ENCODE measurements around the gene TPCN1. TPM values are rescaled to one million over a fixed set of nuclear protein-coding genes. Genes with fewer than 3 reads are reported as not detected.

Gene TPCN1
- total and polyA plus RNA-seq, 2 experiments from 2014 or later, result 14.4 to 16.2 TPM

DNA sequence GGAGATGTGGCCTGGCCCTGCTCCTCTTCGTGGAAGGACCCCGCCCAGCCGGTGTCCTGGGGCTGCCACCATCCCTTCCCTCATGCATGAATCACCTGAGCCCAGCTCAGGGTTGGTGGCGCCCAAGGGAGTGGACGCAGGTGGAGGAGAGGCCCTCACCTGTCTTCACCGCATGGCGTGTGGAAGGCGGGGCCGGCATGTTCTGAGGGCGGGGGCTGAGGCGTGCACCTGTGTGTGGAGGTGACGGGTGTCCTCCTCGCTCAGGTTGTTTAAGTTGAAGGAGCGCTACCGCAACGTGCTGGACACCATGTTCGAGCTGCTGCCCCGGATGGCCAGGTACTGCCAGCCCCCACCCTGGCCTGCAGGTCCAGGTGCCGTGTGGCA is 66.6 kb downstream of the TPCN1 start:
- no peak overlapping the region for H3K4me3 Mint-ChIP-seq
- Histone ChIP-seq H3K4me2 (no peak overlapping the region), H2AFZ (no peak overlapping the region), H3F3A (replicated peaks; ENCODE audit: low read depth) (no peaks in the 10 kb centered on the region), H3K79me2 (replicated peaks; ENCODE audit: insufficient read depth) (no peaks in the 10 kb centered on the region), H3K36me3 (ENCODE audit: insufficient read depth) (no peaks in the 10 kb centered on the region), H3K4me1 (ENCODE audit: insufficient read depth) (no peaks in the 10 kb centered on the region), H3K4me3 (no peak overlapping the region), H3K27me3 (ENCODE audit: insufficient read depth) (no peaks in the 10 kb centered on the region), H3K9me2 (ENCODE audit: insufficient read depth) (no peaks in the 10 kb centered on the region), H3K27ac (ENCODE audit: low read depth) (no peak overlapping the region), H4K20me1 (replicated peaks; ENCODE audit: insufficient read depth) (no peaks in the 10 kb centered on the region)
- TF ChIP-seq, protein P1, sequence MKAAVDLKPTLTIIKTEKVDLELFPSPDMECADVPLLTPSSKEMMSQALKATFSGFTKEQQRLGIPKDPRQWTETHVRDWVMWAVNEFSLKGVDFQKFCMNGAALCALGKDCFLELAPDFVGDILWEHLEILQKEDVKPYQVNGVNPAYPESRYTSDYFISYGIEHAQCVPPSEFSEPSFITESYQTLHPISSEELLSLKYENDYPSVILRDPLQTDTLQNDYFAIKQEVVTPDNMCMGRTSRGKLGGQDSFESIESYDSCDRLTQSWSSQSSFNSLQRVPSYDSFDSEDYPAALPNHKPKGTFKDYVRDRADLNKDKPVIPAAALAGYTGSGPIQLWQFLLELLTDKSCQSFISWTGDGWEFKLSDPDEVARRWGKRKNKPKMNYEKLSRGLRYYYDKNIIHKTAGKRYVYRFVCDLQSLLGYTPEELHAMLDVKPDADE (IDR thresholded peaks at IDR 0.05), result no peak
- TF ChIP-seq EZH2phosphoT487 (IDR thresholded peaks at IDR 0.05; ENCODE audit: unreplicated experiment) (no peak), NANOG (IDR thresholded peaks at IDR 0.05; ENCODE audit: borderline replicate concordance) (no peak), POLR2AphosphoS5 (IDR thresholded peaks at IDR 0.05; ENCODE audit: low read depth) (no peak), JUNB (IDR thresholded peaks at IDR 0.05; ENCODE audit: unreplicated experiment) (no peak), STAT1 (IDR thresholded peaks at IDR 0.05; ENCODE audit: unreplicated experiment) (no peak)
- TF ChIP-seq, protein P2, sequence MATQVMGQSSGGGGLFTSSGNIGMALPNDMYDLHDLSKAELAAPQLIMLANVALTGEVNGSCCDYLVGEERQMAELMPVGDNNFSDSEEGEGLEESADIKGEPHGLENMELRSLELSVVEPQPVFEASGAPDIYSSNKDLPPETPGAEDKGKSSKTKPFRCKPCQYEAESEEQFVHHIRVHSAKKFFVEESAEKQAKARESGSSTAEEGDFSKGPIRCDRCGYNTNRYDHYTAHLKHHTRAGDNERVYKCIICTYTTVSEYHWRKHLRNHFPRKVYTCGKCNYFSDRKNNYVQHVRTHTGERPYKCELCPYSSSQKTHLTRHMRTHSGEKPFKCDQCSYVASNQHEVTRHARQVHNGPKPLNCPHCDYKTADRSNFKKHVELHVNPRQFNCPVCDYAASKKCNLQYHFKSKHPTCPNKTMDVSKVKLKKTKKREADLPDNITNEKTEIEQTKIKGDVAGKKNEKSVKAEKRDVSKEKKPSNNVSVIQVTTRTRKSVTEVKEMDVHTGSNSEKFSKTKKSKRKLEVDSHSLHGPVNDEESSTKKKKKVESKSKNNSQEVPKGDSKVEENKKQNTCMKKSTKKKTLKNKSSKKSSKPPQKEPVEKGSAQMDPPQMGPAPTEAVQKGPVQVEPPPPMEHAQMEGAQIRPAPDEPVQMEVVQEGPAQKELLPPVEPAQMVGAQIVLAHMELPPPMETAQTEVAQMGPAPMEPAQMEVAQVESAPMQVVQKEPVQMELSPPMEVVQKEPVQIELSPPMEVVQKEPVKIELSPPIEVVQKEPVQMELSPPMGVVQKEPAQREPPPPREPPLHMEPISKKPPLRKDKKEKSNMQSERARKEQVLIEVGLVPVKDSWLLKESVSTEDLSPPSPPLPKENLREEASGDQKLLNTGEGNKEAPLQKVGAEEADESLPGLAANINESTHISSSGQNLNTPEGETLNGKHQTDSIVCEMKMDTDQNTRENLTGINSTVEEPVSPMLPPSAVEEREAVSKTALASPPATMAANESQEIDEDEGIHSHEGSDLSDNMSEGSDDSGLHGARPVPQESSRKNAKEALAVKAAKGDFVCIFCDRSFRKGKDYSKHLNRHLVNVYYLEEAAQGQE (IDR thresholded peaks at IDR 0.05; ENCODE audit: unreplicated experiment), result no peak
- TF ChIP-seq, protein P3, sequence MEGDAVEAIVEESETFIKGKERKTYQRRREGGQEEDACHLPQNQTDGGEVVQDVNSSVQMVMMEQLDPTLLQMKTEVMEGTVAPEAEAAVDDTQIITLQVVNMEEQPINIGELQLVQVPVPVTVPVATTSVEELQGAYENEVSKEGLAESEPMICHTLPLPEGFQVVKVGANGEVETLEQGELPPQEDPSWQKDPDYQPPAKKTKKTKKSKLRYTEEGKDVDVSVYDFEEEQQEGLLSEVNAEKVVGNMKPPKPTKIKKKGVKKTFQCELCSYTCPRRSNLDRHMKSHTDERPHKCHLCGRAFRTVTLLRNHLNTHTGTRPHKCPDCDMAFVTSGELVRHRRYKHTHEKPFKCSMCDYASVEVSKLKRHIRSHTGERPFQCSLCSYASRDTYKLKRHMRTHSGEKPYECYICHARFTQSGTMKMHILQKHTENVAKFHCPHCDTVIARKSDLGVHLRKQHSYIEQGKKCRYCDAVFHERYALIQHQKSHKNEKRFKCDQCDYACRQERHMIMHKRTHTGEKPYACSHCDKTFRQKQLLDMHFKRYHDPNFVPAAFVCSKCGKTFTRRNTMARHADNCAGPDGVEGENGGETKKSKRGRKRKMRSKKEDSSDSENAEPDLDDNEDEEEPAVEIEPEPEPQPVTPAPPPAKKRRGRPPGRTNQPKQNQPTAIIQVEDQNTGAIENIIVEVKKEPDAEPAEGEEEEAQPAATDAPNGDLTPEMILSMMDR (conservative IDR thresholded peaks at IDR 0.05; ENCODE audit: low read depth in 2 of 2), result no peak
- DNase-seq (ENCODE audit: low spot score), result no peak
- peaks cover 2% of the 10 kb centered on the region for H3K27me3 Mint-ChIP-seq (ENCODE audit: insufficient read depth, low read depth, poor library complexity)
- H3K36me3 Mint-ChIP-seq (ENCODE audit: low read depth), result peaks cover 6% of the 10 kb centered on the region
- H3K4me1 Mint-ChIP-seq, result peaks cover 5% of the 10 kb centered on the region; the same call in 1 of the 3 replicates
- no peak overlapping the region for H3K27ac Mint-ChIP-seq
- no peak for ATAC-seq
- H3K9me3 Mint-ChIP-seq, result no peaks in the 10 kb centered on the region

DNA sequence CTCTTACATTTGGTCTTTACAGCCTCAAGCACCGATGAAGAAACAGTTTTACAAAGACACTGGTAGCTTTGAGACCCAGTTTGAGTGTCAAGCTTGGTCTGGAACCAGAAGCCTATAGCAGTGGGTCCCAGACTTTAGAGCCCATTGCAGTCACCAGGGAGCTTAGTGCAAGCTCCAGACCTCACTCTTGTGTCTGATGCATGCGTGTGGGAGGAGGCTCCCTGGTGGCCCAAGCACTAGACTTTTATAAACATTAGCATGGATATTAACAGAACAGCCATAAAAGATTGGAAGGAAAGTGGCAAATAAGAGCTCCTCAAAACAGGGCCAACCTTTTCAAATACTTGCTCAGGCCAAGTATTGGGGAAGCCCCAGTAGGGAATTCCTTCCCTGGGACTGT is 68.1 kb downstream of the TPCN1 start:
- Histone ChIP-seq H3K4me2 (no peak overlapping the region), H3K36me3 (ENCODE audit: insufficient read depth) (no peaks in the 10 kb centered on the region), H3F3A (replicated peaks; ENCODE audit: low read depth) (no peaks in the 10 kb centered on the region), H3K9me2 (ENCODE audit: insufficient read depth) (no peaks in the 10 kb centered on the region), H3K27ac (ENCODE audit: low read depth) (no peak overlapping the region), H2AFZ (no peak overlapping the region), H4K20me1 (replicated peaks; ENCODE audit: insufficient read depth) (no peaks in the 10 kb centered on the region), H3K27me3 (ENCODE audit: insufficient read depth) (no peaks in the 10 kb centered on the region), H3K4me3 (no peak overlapping the region), H3K79me2 (replicated peaks; ENCODE audit: insufficient read depth) (no peaks in the 10 kb centered on the region), H3K4me1 (ENCODE audit: insufficient read depth) (no peaks in the 10 kb centered on the region)
- no peak overlapping the region for H3K4me3 Mint-ChIP-seq
- H3K9me3 Mint-ChIP-seq, result no peaks in the 10 kb centered on the region
- peaks cover 5% of the 10 kb centered on the region; the same call in 1 of the 3 replicates for H3K4me1 Mint-ChIP-seq
- DNase-seq (ENCODE audit: low spot score) (no peak), ATAC-seq (no peak)
- peaks cover 2% of the 10 kb centered on the region for H3K27me3 Mint-ChIP-seq (ENCODE audit: insufficient read depth, low read depth, poor library complexity)
- no peak overlapping the region for H3K27ac Mint-ChIP-seq
- peaks cover 6% of the 10 kb centered on the region for H3K36me3 Mint-ChIP-seq (ENCODE audit: low read depth)
- TF ChIP-seq JUNB (IDR thresholded peaks at IDR 0.05; ENCODE audit: unreplicated experiment), result no peak
- TF ChIP-seq, protein P4, sequence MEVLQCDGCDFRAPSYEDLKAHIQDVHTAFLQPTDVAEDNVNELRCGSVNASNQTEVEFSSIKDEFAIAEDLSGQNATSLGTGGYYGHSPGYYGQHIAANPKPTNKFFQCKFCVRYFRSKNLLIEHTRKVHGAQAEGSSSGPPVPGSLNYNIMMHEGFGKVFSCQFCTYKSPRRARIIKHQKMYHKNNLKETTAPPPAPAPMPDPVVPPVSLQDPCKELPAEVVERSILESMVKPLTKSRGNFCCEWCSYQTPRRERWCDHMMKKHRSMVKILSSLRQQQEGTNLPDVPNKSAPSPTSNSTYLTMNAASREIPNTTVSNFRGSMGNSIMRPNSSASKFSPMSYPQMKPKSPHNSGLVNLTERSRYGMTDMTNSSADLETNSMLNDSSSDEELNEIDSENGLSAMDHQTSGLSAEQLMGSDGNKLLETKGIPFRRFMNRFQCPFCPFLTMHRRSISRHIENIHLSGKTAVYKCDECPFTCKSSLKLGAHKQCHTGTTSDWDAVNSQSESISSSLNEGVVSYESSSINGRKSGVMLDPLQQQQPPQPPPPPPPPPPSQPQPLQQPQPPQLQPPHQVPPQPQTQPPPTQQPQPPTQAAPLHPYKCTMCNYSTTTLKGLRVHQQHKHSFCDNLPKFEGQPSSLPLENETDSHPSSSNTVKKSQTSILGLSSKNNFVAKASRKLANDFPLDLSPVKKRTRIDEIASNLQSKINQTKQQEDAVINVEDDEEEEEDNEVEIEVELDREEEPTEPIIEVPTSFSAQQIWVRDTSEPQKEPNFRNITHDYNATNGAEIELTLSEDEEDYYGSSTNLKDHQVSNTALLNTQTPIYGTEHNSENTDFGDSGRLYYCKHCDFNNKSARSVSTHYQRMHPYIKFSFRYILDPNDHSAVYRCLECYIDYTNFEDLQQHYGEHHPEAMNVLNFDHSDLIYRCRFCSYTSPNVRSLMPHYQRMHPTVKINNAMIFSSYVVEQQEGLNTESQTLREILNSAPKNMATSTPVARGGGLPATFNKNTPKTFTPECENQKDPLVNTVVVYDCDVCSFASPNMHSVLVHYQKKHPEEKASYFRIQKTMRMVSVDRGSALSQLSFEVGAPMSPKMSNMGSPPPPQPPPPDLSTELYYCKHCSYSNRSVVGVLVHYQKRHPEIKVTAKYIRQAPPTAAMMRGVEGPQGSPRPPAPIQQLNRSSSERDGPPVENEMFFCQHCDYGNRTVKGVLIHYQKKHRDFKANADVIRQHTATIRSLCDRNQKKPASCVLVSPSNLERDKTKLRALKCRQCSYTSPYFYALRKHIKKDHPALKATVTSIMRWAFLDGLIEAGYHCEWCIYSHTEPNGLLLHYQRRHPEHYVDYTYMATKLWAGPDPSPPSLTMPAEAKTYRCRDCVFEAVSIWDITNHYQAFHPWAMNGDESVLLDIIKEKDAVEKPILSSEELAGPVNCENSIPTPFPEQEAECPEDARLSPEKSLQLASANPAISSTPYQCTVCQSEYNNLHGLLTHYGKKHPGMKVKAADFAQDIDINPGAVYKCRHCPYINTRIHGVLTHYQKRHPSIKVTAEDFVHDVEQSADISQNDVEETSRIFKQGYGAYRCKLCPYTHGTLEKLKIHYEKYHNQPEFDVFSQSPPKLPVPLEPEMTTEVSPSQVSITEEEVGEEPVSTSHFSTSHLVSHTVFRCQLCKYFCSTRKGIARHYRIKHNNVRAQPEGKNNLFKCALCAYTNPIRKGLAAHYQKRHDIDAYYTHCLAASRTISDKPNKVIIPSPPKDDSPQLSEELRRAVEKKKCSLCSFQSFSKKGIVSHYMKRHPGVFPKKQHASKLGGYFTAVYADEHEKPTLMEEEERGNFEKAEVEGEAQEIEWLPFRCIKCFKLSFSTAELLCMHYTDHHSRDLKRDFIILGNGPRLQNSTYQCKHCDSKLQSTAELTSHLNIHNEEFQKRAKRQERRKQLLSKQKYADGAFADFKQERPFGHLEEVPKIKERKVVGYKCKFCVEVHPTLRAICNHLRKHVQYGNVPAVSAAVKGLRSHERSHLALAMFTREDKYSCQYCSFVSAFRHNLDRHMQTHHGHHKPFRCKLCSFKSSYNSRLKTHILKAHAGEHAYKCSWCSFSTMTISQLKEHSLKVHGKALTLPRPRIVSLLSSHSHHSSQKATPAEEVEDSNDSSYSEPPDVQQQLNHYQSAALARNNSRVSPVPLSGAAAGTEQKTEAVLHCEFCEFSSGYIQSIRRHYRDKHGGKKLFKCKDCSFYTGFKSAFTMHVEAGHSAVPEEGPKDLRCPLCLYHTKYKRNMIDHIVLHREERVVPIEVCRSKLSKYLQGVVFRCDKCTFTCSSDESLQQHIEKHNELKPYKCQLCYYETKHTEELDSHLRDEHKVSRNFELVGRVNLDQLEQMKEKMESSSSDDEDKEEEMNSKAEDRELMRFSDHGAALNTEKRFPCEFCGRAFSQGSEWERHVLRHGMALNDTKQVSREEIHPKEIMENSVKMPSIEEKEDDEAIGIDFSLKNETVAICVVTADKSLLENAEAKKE (CRISPR knock-in tag; IDR thresholded peaks at IDR 0.05), result no peak
- no peak for TF ChIP-seq EZH2 (IDR thresholded peaks at IDR 0.05; ENCODE audit: low read depth, unreplicated experiment)
